ENCODE data around the gene KCNQ2.
A peak's percentile ranks its signal among the peaks of the same experiment; 100 is the strongest.

KCNQ2 gene

DNA sequence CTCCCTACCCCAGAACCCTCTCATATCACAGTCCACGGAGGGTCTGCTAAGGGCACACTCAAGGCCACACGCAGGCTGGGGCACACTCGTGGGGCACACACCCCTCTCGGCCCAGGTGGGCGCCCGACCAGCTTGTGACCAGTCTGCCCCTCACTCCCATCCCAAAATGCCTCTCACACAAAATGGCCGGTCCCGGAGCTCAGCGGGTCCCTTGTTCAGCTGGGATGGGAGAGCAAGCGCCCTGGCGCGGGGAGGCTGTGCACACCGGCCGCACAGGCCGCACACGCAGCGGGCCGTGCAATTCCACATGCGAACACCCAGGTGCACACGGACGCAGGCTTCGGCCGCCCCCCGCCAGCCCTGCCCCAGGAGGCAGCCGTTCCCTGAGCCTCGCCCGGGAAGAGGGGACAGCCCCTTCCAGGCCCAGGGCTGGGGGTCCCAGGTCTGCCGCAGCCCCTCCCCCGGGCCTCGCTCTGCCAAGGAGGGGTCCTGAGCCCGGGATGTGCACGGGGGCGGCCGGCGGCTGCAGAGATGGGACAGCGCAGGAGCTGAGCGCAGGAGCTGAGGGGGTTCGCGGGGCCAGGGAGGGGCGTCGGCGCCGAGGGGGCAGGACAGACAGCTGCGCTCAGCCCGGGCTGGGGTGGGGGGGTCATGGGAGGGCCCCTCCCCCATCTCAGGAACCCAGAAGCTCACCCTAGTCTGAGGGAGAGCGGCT, 1.3 kb downstream of the KCNQ2 start:
- Histone ChIP-seq H3K36me3 (ENCODE audit: insufficient read depth, low read length) (no peaks in the 10 kb centered on the region), H3K9me3 (ENCODE audit: low read depth, low read length) (no peaks in the 10 kb centered on the region), H3K4me3 (no peak overlapping the region), H3K9ac (ENCODE audit: insufficient read length) (no peak overlapping the region), H3K27ac (no peak overlapping the region)
- TF ChIP-seq EZH2 (IDR thresholded peaks at IDR 0.05) (peak; percentile 94), POLR2AphosphoS5 (IDR thresholded peaks at IDR 0.05; ENCODE audit: borderline replicate concordance, low read depth, low read length) (no peak)
- DNase-seq (ENCODE audit: low read depth, low spot score) = no peak

DNA sequence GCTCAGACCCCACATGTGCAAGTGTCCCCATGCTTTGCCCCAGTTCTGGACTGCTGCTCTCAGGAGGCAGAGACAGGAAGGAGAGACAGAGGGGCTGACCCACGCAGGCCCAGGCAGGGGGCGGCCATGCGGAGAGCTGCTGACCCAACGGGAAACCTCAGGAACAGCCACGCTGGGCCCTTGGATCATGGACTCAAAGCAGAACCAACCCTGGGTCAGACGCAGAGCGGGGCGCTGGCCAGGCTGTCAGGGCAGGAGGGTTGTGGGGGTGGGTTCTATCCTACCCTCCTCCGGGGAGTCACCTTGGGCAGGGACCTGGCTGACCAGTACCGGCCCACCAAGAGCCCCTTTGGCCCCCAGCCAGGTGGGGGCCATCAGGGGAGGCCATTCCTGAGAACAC, 2.0 kb downstream of the KCNQ2 start:
- H3K36me3 ChIP-seq (ENCODE audit: insufficient read depth, low read length) = no peaks in the 10 kb centered on the region
- H3K9ac ChIP-seq (ENCODE audit: insufficient read length) = no peak overlapping the region
- DNase-seq (ENCODE audit: low read depth, low spot score) = no peak
- no peak for TF ChIP-seq FOXP2 (optimal IDR thresholded peaks at IDR 0.05; ENCODE audit: control extremely low read depth, extremely low read length, insufficient read depth)
- TF ChIP-seq POLR2AphosphoS5 (IDR thresholded peaks at IDR 0.05; ENCODE audit: borderline replicate concordance, low read depth, low read length) = no peak
- no peak for TF ChIP-seq EZH2 (IDR thresholded peaks at IDR 0.05)
- H3K27ac ChIP-seq = no peak overlapping the region
- no peaks in the 10 kb centered on the region for H3K9me3 ChIP-seq (ENCODE audit: low read depth, low read length)
- H3K4me3 ChIP-seq = no peak overlapping the region

DNA sequence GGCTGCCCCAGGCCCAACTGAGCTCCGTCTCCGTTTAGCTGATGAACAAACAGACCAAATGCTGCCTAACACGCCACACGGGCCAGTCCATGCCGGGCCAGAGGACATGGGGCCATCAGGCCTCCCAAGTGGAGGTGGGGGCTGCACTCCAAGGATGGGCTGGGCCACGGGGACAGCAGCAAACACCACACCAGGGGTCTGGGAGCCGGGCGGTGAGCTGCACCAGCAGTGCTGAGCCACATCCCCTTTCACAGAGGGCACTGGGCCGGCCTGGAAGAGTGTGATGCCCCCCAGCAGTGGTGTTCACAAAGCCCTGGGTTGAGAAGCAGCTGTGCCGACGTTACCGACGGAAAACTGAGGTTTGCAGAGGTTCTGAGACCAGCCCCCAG, 2.7 kb downstream of the KCNQ2 start:
- Histone ChIP-seq H3K9ac (ENCODE audit: insufficient read length) (no peak overlapping the region), H3K4me3 (no peak overlapping the region), H3K36me3 (ENCODE audit: insufficient read depth, low read length) (no peaks in the 10 kb centered on the region), H3K27ac (no peak overlapping the region), H3K9me3 (ENCODE audit: low read depth, low read length) (no peaks in the 10 kb centered on the region)
- no peak for DNase-seq (ENCODE audit: low read depth, low spot score)
- TF ChIP-seq FOXP2 (optimal IDR thresholded peaks at IDR 0.05; ENCODE audit: control extremely low read depth, extremely low read length, insufficient read depth) (no peak), POLR2AphosphoS5 (IDR thresholded peaks at IDR 0.05; ENCODE audit: borderline replicate concordance, low read depth, low read length) (no peak), EZH2 (IDR thresholded peaks at IDR 0.05) (no peak)

DNA sequence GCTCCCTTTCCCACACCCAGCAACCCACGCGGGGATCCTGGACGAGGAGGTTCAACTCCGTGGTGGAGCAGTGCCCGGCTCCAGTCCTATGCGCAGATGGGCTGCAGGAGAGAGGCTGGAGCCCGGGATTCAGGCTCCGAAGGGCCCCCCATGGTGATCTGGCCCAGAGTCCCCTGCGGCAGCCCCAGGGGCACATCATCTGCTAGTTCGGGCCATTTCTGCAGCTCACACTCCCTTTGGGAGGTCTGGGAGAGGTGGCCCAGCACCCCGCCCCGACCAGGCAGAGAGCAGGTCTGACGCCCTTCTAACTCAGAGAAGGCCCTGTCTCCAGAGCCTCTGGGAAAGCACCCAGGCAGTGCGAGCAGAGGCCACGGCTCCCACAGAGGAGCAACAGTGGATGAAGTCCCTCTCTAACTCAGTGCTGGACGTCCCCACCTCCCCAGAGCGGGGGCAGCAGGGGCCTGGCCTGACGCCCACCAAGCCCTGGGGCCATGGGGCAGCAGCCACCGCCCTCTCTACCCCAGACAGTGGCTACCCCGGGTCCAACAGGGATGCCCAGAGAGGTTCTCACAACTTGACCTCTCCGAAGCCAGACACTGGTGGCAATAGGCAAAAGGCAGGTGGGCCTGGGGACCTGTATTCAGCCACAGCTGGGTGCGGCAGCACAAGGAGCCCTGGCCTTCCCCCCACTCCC, 3.3 kb downstream of the KCNQ2 start:
- H3K9ac ChIP-seq (ENCODE audit: insufficient read length) = no peak overlapping the region
- H3K9me3 ChIP-seq (ENCODE audit: low read depth, low read length) = no peaks in the 10 kb centered on the region
- no peaks in the 10 kb centered on the region for H3K36me3 ChIP-seq (ENCODE audit: insufficient read depth, low read length)
- no peak overlapping the region for H3K27ac ChIP-seq
- TF ChIP-seq POLR2AphosphoS5 (IDR thresholded peaks at IDR 0.05; ENCODE audit: borderline replicate concordance, low read depth, low read length) = no peak
- TF ChIP-seq FOXP2 (optimal IDR thresholded peaks at IDR 0.05; ENCODE audit: control extremely low read depth, extremely low read length, insufficient read depth) = no peak
- no peak for TF ChIP-seq EZH2 (IDR thresholded peaks at IDR 0.05)
- no peak overlapping the region for H3K4me3 ChIP-seq
- DNase-seq (ENCODE audit: low read depth, low spot score) = no peak

DNA sequence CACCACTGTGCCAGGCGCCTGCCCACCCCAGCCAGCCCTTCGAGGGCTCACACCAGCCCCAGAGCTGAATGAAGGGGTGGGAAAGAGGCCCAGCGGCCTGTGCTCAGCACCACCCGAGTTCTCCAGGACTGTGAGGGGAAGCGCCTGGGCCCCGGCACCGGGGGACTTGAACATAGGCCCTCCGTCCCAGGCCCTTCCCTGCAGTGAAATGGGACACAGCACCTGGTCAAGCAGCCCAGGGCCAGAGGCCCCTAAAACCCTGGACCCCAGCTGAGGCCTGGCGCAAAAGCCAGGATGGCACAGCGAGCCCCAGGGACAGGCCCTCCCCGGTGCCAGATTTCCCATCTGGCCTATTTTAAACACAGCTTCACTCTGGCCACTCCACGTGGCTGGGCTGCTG, 4.0 kb downstream of the KCNQ2 start:
- Histone ChIP-seq H3K36me3 (ENCODE audit: insufficient read depth, low read length) (no peaks in the 10 kb centered on the region), H3K27ac (no peak overlapping the region), H3K9ac (ENCODE audit: insufficient read length) (no peak overlapping the region), H3K9me3 (ENCODE audit: low read depth, low read length) (no peaks in the 10 kb centered on the region), H3K4me3 (no peak overlapping the region)
- TF ChIP-seq FOXP2 (optimal IDR thresholded peaks at IDR 0.05; ENCODE audit: control extremely low read depth, extremely low read length, insufficient read depth) (no peak), POLR2AphosphoS5 (IDR thresholded peaks at IDR 0.05; ENCODE audit: borderline replicate concordance, low read depth, low read length) (no peak), EZH2 (IDR thresholded peaks at IDR 0.05) (no peak)
- DNase-seq (ENCODE audit: low read depth, low spot score) = no peak

DNA sequence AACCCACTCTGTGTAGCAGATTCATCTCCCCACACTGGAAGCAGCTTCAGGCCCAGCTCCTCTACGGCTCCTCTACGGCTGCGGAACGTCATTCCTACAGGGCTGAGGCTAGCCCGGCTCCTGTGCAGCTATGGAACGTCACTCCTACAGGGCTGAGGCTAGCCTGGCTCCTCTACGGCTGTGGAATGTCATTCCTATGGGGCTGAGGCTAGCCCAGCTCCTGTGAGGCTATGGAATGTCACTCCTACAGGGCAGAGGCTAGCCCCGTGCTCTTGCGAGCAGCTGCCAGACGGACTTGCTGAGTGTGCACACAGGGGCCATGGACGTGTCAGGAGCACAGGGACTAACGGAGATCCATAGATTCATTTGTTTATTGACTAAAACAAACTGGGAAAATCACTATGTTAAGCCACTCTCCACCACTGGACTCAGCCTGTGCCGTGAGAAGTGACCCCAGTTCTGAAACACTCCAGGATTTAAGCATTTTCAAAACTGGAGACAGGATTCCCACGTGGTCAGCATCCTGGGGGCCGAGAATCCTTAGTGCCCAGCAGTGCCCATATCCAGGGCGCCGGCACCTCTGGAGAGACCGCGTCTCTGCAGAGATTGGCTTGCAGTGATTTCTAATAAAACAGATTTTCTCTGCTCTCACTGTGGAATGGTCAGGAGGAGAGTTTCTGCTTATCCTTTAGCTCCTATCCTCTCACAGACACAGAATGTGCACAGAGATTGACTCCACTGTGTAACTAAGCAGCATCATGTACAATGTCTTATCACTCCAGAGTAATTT, 5.0 kb downstream of the KCNQ2 start:
- TF ChIP-seq POLR2AphosphoS5 (IDR thresholded peaks at IDR 0.05; ENCODE audit: borderline replicate concordance, low read depth, low read length) (no peak), EZH2 (IDR thresholded peaks at IDR 0.05) (peak; percentile 18)
- Histone ChIP-seq H3K27ac (no peak overlapping the region), H3K9ac (ENCODE audit: insufficient read length) (no peak overlapping the region), H3K9me3 (ENCODE audit: low read depth, low read length) (no peaks in the 10 kb centered on the region), H3K36me3 (ENCODE audit: insufficient read depth, low read length) (no peaks in the 10 kb centered on the region), H3K4me3 (no peak overlapping the region)
- no peak for DNase-seq (ENCODE audit: low read depth, low spot score)

DNA sequence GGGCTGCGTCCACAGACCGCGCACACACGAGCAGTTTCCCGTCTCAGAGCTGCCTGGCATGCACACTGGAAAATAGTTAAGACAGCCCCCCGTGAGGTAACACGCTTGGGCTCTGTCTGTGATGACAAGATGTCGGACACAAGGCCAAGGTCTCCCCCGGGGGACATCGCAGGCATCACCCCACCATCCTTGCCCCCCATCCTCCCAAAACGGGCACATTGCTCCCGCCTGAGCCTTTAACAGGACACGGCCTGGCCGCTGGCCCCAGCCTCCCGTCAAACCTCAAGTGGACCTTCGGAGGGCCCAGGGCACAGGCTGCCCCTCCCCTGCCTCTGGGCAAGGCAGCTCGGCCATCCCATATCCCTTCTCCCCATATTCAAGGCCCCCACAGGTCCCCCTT, 5.6 kb downstream of the KCNQ2 start:
- Histone ChIP-seq H3K27ac (no peak overlapping the region), H3K9me3 (ENCODE audit: low read depth, low read length) (no peaks in the 10 kb centered on the region), H3K36me3 (ENCODE audit: insufficient read depth, low read length) (no peaks in the 10 kb centered on the region), H3K9ac (ENCODE audit: insufficient read length) (no peak overlapping the region), H3K4me3 (no peak overlapping the region)
- TF ChIP-seq FOXP2 (optimal IDR thresholded peaks at IDR 0.05; ENCODE audit: control extremely low read depth, extremely low read length, insufficient read depth) (no peak), EZH2 (IDR thresholded peaks at IDR 0.05) (peak; percentile 20)
- no peak for DNase-seq (ENCODE audit: low read depth, low spot score)

DNA sequence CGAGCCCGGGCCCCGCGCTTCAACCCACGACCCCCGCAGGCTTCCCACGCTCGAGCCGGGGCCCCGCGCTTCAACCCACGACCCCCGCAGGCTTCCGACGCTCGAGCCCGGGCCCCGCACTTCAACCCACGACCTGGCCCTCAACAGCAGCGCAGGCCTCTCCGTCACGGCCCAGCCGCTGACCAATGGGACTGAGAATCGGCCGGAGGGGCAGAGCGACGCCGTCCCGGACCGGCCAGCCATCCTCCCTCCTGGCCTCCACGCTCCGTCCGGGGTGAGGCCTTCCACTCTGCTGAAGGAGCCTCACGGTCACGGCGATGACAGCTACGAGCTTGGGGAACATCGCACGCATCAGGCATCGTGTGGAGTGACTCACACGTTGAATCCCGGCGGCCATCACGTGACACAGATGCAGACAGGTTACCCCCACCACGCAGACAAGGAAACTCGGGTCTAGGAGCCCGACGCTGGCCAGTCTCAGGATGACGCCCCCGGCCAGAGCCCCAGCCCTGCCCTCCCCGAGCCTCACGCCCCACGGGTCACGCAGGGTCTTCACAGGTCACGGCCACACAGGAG, 6.1 kb downstream of the KCNQ2 start:
- no peak for TF ChIP-seq POLR2AphosphoS5 (IDR thresholded peaks at IDR 0.05; ENCODE audit: borderline replicate concordance, low read depth, low read length)
- no peak for TF ChIP-seq EZH2 (IDR thresholded peaks at IDR 0.05)
- TF ChIP-seq FOXP2 (optimal IDR thresholded peaks at IDR 0.05; ENCODE audit: control extremely low read depth, extremely low read length, insufficient read depth) = no peak
- H3K9me3 ChIP-seq (ENCODE audit: low read depth, low read length) = no peaks in the 10 kb centered on the region
- H3K27ac ChIP-seq = no peak overlapping the region
- no peaks in the 10 kb centered on the region for H3K36me3 ChIP-seq (ENCODE audit: insufficient read depth, low read length)
- DNase-seq (ENCODE audit: low read depth, low spot score) = no peak
- no peak overlapping the region for H3K9ac ChIP-seq (ENCODE audit: insufficient read length)
- H3K4me3 ChIP-seq = no peak overlapping the region
